A549 treated with CORT108297 at 1 μM for 4 hours (cell line): Measurements from ENCODE around the gene CD84. TPM values are rescaled to one million over a fixed set of nuclear protein-coding genes. Genes with fewer than 3 reads are reported as not detected.

Source experiments
- total RNA-seq: library from RNA; stranded (reverse); fragments of 200-300 nt; extraction: Qiagen RNA extraction; gene quantifications from 5 replicates; pipeline ENCODE4 v1.2.3, GENCODE V29; 2022

The CD84 gene
- total RNA-seq = not detected in 5 replicates

GRCh38 chr1:160579216-160579701, at the start of gene CD84:
CD84 (minus strand) TSS chr1:160579496; CDS start chr1:160579437, 59 bp downstream.

GRCh38 chr1:160522622-160523345, 56.5 kb downstream of the CD84 start, which contains the start of gene SLAMF6:
SLAMF6 (minus strand) TSS chr1:160523255; CDS start chr1:160523192, 63 bp downstream.

Other genes with a start within 250 kb of the CD84 start
- gene COPA, start 236.2 kb downstream of the CD84 start, total RNA-seq = 79.1 to 100 TPM (median 84.0 TPM) in 5 replicates
- 40.9 to 48.5 TPM (median 47.4 TPM) in 5 replicates for gene NCSTN, start 236.1 kb downstream of the CD84 start, total RNA-seq
- gene NHLH1, start 212.4 kb downstream of the CD84 start, total RNA-seq = 0.23 to 0.74 TPM (median 0.37 TPM) in 5 replicates
- 0.69 to 1.0 TPM (median 0.93 TPM) in 5 replicates for gene VANGL2, start 178.9 kb downstream of the CD84 start, total RNA-seq
- gene SLAMF6, start 56.2 kb downstream of the CD84 start, total RNA-seq = not detected in 5 replicates
- not detected in 5 replicates for gene SLAMF1, start 67.5 kb upstream of the CD84 start, total RNA-seq
- gene CD48, start 132.3 kb upstream of the CD84 start, total RNA-seq = not detected in 5 replicates
- gene SLAMF7, start 159.8 kb upstream of the CD84 start, total RNA-seq = 1.4 to 2.5 TPM (median 1.9 TPM) in 5 replicates
- 0.06 to 0.10 TPM (median 0.08 TPM) in 5 replicates for gene LY9, start 216.7 kb upstream of the CD84 start, total RNA-seq